HG03159 (cell line): ENCODE measurements around the gene SUGP2.
"Not testable (repeated sequence)": the region's sequence is repeated elsewhere in the genome, so short reads cannot be mapped to it uniquely, and the experiment has no call there.

Experiments
- ATAC-seq: cut with Tn5 transposase; IDR thresholded peaks from one replicate; pipeline ENCODE4 v1.9.1; 2021; ENCODE audit warnings: mild to moderate bottlenecking, moderate library complexity; ENCODE audit not compliant: unreplicated experiment

Gene SUGP2

DNA sequence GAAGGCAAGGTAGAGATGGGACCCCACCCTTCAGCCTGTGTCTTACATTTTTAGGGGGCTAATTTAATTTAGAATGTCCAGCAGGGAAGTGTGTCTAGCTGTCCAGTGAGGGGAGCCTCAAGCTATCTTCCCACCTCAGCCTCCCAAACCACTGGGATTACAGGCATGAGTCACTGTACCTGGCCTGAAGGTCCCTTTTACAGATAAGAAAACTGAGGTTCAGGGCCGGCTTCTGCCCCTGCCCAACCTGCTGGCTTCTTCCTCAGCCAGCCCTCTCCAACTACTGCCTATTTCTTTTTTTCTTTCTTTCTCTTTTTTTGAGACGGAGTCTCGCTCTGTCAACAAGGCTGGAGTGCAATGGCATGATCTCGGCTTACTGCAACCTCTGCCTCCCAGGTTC lies 72.9 kb downstream of the SUGP2 start:
- ATAC-seq = no peak

DNA sequence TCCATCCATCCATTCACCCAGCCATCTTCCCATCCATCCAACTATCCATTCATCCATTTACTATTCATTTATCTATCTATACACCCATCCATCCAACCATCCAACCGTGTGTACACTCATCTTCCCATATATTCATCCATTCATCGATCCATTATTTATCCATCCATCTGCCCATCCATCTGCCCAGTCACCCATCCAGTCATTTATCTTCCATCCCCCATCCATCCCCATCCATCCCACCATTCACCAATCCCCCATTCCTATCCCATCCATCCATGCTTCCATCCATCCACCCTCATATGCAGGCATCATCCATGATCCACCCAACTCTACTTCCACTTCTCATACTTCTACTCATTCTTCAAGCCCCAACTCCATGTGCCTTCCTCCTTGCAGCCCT lies 78.3 kb downstream of the SUGP2 start:
- ATAC-seq = no peak

DNA sequence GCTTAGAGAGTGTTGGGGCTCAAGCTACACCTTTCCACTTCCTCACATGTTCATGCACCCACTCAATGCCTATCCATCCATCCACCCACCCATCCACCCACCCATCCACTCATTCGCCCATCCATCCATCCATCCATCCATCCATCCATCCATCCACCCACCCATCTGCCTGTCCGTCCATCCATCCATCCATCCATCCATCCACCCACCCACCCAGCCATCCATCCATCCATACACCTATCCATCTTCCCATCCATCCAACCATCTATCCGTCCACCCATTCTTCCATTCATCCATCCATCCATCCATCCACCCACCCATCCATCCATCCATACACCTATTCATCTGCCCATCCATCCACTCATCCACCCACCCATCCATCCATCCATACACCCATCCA lies 79.2 kb downstream of the SUGP2 start:
- no peak for ATAC-seq

DNA sequence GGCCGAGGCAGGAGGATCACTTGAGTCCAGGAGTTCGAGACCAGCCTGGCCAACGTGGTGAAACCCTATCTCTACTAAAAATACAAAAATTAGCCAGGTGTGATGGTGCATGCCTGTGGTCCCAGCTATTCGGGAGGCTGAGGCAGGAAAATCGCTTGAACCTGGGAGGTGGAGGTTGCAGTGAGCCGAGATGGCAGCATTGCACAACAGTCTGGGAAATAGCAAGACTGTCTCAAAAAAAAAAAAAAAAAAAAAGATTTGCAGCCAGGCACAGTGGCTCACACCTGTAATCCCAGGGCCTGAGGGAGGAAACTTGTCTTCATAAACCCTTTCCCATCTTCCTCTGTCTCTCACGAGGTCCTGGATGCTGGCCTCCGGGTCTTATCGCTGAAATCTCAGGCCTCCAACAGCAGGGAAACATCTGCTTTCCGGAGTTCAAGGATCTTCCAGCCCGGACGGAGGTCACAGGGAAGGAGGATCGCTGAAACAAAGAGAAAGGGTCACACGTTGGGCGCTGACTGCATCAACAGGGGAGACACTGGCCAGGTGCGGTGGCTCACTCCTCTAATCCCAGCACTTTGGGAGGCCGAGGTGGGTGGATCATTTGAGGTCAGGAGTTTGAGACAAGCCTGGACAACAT lies 80.8 kb downstream of the SUGP2 start:
- not testable (repeated sequence) for ATAC-seq

DNA sequence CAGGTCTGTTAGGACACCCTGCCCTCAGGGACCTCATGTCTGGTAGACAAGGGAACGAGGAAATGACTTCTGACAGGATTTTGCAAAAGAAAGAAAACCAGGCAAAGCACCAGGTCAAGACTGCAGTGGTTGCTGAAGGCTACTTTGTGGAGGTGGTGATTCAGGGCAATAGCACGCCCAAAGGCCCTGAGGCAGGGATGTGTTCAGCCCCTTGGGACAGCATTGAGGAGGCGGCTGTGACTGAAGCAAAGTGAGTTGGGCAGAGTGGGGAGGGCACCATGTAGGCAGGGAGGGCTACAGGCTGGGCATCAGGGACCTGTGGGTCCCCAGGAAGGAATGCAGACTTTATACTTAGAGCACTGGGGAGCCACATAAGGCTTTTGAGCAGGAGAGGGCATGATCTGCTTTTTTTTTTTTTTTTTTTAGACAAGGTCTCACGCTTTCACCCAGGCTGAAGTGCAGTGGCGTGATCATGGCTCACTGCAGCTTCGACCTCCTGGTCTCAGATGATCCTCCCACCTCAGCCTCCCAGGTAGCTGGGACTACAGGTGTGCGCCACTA lies 81.5 kb downstream of the SUGP2 start:
- no peak for ATAC-seq

DNA sequence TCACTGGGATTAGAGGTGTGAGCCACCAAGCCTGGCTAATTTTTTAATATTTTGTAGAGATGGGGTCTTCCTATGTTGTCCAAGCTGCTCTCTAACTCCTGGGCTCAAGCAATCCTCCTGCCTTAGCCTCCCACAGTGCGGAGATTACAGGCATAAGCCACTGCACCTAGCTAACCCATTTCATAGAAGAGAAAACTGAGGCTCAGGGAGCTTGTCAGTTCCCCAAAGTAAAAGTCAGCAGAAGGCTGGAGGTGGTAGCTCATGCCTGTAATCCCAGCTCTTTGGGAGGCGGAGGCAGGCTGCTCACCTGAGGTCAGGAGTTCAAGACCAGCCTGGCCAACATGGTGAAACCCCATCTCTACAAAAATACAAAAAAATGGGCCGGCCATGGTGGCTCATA lies 83.5 kb downstream of the SUGP2 start:
- no peak for ATAC-seq

DNA sequence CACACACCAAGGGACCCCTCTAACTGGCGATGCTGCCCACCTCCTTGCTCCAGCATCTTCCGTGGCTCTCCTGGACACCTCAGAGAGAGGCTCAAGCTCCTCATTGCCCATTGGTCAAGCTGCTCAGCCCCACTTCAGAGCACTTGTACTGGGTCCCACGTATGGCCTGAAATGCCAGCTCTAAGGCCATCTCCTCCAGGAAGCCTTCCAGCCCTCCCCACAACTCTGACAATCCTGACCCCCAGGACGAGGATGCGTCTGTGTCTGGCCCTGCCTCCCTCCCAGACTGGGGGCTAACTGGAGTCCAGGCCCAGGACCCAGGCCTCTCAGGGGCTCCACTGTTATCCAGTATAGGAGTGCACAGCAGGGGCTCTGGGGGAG lies 84.4 kb downstream of the SUGP2 start:
- ATAC-seq = no peak

DNA sequence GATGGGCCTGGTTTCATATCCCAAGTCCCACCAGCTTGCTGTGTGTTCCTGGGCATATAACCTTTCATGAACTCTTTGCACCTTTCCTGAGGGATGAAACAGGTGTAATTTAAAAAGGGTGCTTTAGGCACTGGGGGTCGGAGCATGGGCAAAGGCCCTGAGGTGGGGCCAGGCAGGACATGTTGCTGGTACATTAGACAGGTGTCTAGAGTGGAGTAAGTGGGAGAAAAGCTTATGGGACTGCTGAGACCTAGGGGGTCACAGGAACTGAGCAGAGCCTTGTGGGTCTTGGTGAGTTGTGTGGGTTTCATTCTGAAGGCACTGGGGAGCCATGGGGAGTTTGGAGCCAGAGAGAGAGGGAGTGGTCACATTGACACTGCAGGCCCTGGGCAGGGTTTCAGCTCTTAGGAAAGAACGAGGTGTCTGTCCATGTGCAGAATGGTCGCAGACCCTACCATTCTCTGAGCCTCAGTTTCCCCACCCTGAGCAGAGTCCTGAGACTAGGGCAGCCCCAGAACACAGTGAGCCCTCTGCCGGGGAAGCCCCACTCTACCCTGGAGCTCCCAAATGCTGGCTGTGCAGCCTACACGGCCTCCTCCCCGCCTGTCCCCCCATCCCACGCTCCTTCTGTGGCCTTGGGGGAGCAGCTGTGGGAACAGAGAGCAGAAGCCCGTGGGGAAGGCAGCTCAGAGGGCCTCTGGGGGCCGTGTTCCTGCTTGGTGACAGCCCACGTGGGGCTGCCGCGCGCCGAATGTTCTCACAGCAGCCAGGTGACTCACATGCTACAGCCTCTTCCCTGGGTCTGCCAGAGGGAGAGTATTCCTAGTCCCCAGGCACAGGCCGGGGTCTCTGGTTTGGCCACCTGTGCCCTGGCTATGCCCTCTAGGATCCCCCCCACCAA lies 85.0 kb downstream of the SUGP2 start:
- ATAC-seq = no peak

DNA sequence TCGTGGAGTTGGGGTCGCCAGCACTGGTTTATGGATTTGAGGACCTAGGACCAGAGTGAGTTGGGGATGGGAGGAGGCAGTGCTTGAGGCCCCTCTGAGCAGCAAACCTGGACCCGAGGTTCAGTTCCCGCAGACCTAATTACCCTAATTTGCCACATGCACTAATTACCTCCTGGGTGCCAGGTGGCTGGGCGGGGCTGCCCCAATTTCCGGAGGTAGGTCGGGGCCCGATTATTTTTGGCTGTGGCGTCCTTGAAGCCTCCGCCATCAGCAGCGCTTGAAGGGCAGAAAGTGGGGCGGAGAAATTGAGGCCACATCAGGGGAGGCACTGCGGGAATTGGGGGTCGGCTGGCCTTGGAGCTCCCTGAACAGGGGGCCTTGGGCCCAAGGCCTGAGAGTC lies 86.4 kb downstream of the SUGP2 start:
- ATAC-seq = no peak

DNA sequence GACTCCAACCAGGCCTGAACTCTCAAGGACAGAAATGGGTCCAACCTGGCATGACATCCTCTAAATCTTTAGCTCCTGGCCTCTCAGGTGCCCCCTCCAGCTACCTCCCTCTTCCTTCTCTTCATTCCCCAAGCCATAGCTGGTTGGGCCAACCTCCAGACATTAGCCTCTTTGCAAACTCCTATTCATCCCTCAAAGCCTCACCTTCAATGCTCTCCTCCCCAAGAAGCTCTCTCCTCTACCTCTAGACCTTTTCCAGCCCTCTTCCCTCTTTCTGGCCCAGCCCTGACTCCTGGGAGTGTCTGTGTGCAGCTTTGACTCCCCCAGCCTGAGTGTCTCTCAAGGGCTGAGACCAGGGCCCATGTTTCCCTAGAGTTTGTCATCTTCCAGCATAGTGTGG lies 87.0 kb downstream of the SUGP2 start:
- ATAC-seq = no peak

DNA sequence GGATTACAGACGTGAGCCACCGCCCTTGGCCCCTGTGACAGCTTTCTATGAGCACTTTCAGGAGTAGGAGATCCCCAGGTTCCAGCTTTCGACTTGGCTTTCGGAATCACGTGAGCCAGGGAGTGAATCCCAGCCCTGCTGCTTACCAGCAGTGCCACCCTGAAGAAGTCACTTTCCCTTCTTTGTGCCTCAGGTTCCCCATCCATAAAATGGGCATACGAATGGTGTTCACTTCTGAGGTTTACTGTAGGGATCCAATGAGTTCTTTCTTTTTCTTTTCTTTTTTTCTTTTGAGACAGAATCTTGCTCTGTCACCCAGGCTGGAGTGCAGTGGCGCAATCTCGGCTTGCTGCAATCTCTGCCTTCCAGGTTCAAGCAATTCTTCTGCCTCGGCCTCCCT lies 88.0 kb downstream of the SUGP2 start:
- ATAC-seq = no peak

DNA sequence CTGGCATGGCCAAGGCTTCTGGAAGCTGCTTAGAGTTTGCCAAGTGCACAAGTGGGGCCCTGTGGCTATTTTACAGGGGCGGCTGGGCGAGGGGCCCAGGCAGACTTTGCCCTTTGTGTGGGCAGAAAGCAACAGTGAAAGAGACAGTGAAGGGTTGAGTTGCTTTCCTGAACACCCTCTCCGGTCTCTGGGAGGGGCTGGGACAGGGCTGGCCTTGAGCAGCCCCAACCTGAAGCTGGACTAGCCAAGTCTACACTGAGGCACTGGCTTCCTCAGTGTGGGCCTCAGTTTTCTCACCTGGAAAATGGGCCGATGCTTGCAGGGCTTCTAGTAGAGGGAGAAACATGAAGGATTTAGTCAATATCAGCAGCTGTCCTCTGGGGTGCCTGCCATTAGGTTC lies 89.9 kb downstream of the SUGP2 start:
- no peak for ATAC-seq

DNA sequence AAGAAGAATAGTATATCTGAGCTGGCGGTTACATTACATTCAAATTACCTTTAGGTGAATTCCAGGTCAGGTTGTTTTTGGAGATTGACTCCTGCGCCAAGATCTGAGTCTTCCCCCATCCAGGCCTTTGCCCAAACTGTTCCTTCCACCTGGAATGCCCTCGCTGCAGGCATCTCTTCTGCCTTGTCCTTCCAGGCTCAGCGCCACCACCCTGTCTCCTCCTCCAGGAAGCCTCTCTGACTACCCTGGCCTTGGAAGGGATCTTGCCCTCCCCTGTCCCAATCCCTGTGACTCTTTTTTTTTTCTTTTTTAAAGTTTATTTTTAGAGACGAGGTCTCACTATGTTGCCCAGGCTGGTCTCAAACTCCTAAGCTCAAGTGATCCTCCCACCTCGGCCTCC lies 90.6 kb downstream of the SUGP2 start:
- ATAC-seq = no peak

DNA sequence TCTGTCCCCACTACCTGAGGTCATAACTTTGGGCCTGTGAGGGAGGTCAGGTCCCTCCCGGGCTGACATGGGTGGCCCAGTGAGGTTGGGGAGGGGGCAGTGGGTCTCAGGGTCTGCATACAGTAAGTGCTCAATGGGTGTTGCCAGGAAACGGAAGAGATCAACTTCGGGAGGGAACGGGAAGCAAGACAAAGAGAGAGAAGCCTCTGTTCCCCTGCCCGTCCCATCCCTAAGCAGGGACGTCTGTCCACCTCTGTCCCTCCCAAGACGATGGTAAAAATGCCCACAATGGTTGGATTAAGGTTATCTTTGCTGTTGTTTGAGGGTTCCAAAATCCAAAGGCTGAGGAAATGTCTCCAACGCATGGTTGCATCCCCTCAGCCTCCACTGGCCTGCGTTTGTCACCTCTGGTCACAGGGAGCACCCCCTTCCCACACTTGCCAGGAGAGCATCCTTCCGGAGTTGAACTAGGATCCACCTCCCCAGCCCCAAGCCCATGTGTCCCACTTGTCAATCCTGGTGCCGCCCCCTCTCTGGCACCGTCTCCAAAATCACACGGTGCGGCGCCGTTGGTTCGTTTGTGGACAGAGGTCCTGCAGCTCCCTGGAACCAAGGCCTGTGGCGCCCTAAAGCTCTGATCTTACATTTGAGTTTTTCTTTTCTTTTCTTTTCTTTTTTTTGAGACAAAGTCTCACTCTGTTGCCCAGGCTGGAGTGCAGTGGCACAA lies 91.5 kb downstream of the SUGP2 start:
- ATAC-seq = no peak
